Lower leg skin (tissue), 3 donors: ENCODE data around the gene FNIP1.

ENCODE experiments used
- CTCF ChIP-seq, 3 donors: fragments of 450-650 bp; IDR thresholded peaks; one replicate each; pipeline ENCODE4 v1.5.1; 2016; ENCODE audit warnings: antibody characterized with exemption in 3 of 3, mild to moderate bottlenecking in 3 of 3, moderate library complexity in 2 of 3
- POLR2A ChIP-seq, 2 donors: fragments of 450-650 bp; IDR thresholded peaks; one replicate each; pipeline ENCODE4 v1.6.1; 2016 to 2017; ENCODE audit warnings: antibody characterized with exemption in 2 of 2, mild to moderate bottlenecking in 1 of 2, moderate library complexity in 1 of 2

- no peak for TF ChIP-seq CTCF (IDR thresholded peaks at IDR 0.05)
- TF ChIP-seq POLR2A (IDR thresholded peaks at IDR 0.05) = no peak
Measured at GRCh38 chr5:131763968-131764367, 32.8 kb downstream of the FNIP1 start.
